DND-41 (cell line): ENCODE results near the gene GCLC.
A peak's percentile ranks its signal among the peaks of the same experiment; 100 is the strongest.

Source experiments
- ATAC-seq: fragments of 200-7000 bp; cut with Tn5 transposase; 3 replicates; pipeline ENCODE4 v1.9.1; 2021; ENCODE audit warnings: low read depth; ENCODE audit not compliant: insufficient read depth
- DNase-seq: peaks from one replicate; pipeline ENCODE4 v3.0.0-alpha.2; 2020
- H2AFZ ChIP-seq: 2 replicates; pipeline ENCODE4 v1.6.0; 2012; ENCODE audit warnings: low read depth, low read length
- H3K27ac ChIP-seq: 2 replicates; pipeline ENCODE4 v1.5.1; 2012; ENCODE audit warnings: low read length, inconsistent platforms
- H3K27me3 ChIP-seq: fragments of 200-600 bp; sonication (generic); 2 replicates; pipeline ENCODE4 v1.6.0; 2012; ENCODE audit warnings: low read length, mild to moderate bottlenecking, inconsistent platforms; ENCODE audit not compliant: insufficient read depth, poor library complexity
- H3K36me3 ChIP-seq: 2 replicates; pipeline ENCODE4 v1.5.1; 2012; ENCODE audit warnings: low read length, inconsistent platforms; ENCODE audit not compliant: insufficient read depth
- H3K4me1 ChIP-seq: 2 replicates; pipeline ENCODE4 v1.5.1; 2012; ENCODE audit warnings: mild to moderate bottlenecking, low read length; ENCODE audit not compliant: insufficient read depth
- H3K4me2 ChIP-seq: 2 replicates; pipeline ENCODE4 v1.6.0; 2012; ENCODE audit warnings: mild to moderate bottlenecking, moderate library complexity, low read length, inconsistent platforms; ENCODE audit not compliant: insufficient read depth
- H3K4me3 ChIP-seq, 2 experiments: fragments of 200-600 bp in 1 of 2; shearing (Covaris generic) in 1 of 2; 2 replicates each; pipeline ENCODE4 v1.5.1; 2012 to 2016; ENCODE audit warnings: inconsistent platforms in 2 of 2, low read length in 2 of 2, mild to moderate bottlenecking in 2 of 2, low read depth in 1 of 2, moderate library complexity in 1 of 2
- H3K79me2 ChIP-seq: 2 replicates; pipeline ENCODE4 v1.6.0; 2012; ENCODE audit warnings: low read length, inconsistent platforms; ENCODE audit not compliant: insufficient read depth
- H3K9ac ChIP-seq: 2 replicates; pipeline ENCODE4 v1.6.0; 2012; ENCODE audit warnings: low read depth, mild to moderate bottlenecking, inconsistent platforms, low read length, moderate library complexity
- H3K9me3 ChIP-seq: 2 replicates; pipeline ENCODE4 v1.5.1; 2012; ENCODE audit warnings: low read length, moderate library complexity, mild to moderate bottlenecking, inconsistent platforms; ENCODE audit not compliant: insufficient read depth, severe bottlenecking
- H4K20me1 ChIP-seq: 2 replicates; pipeline ENCODE4 v1.6.0; 2012; ENCODE audit warnings: low read length; ENCODE audit not compliant: insufficient read depth
- CTCF ChIP-seq: IDR thresholded peaks from 2 replicates; pipeline ENCODE4 v1.5.1; 2012; ENCODE audit warnings: borderline replicate concordance, low read length, moderate library complexity, mild to moderate bottlenecking; ENCODE audit not compliant: poor library complexity, severe bottlenecking; ENCODE audit errors: extremely low read depth
- EZH2 ChIP-seq: IDR thresholded peaks from 3 replicates; pipeline ENCODE4 v1.6.1; 2012; ENCODE audit warnings: borderline replicate concordance, low read depth, mild to moderate bottlenecking, moderate library complexity, low read length, inconsistent platforms; ENCODE audit not compliant: severe bottlenecking

GCLC gene

GRCh38 chr6:53532061-53532797 is 12.7 kb downstream of the GCLC start:
- no peak overlapping the region for H3K27ac ChIP-seq
- no peak overlapping the region for H2AFZ ChIP-seq
- peaks cover 86% of the 10 kb centered on the region for H3K79me2 ChIP-seq
- H3K9me3 ChIP-seq: no peaks in the 10 kb centered on the region
- no peak for TF ChIP-seq EZH2
- no peak for TF ChIP-seq CTCF
- peak; percentile 29; the same call in 1 of the 3 replicates for ATAC-seq
- H3K36me3 ChIP-seq: no peaks in the 10 kb centered on the region
- H3K9ac ChIP-seq: no peak overlapping the region
- H4K20me1 ChIP-seq: peaks cover 33% of the 10 kb centered on the region; the same call in 1 of the 2 replicates
- H3K4me1 ChIP-seq: no peaks in the 10 kb centered on the region; the same call in 1 of the 2 replicates
- H3K4me2 ChIP-seq: no peak overlapping the region
- H3K27me3 ChIP-seq: no peaks in the 10 kb centered on the region
- DNase-seq: no peak
- H3K4me3 ChIP-seq: no peak overlapping the region

GRCh38 chr6:53530780-53531386 is 14.0 kb downstream of the GCLC start:
- no peaks in the 10 kb centered on the region for H3K36me3 ChIP-seq
- H3K4me1 ChIP-seq: no peaks in the 10 kb centered on the region; the same call in 1 of the 2 replicates
- H4K20me1 ChIP-seq: peaks cover 33% of the 10 kb centered on the region; the same call in 1 of the 2 replicates
- H3K4me2 ChIP-seq: no peak overlapping the region
- no peak overlapping the region for H3K9ac ChIP-seq
- H3K4me3 ChIP-seq: no peak overlapping the region
- no peak overlapping the region for H3K27ac ChIP-seq
- H3K9me3 ChIP-seq: no peaks in the 10 kb centered on the region
- H3K79me2 ChIP-seq: peaks cover 80% of the 10 kb centered on the region
- no peak for TF ChIP-seq EZH2
- TF ChIP-seq CTCF: no peak
- no peak for ATAC-seq
- no peaks in the 10 kb centered on the region for H3K27me3 ChIP-seq
- DNase-seq: no peak
- no peak overlapping the region for H2AFZ ChIP-seq

GRCh38 chr6:53530346-53530745 is 14.6 kb downstream of the GCLC start:
- Histone ChIP-seq H3K4me1 (no peaks in the 10 kb centered on the region; the same call in 1 of the 2 replicates), H3K4me3 (no peak overlapping the region)
- no peak for ATAC-seq

More at GRCh38 chr6:53530346-53530745, 14.6 kb downstream of the GCLC start:
- Histone ChIP-seq H2AFZ (no peak overlapping the region), H3K9ac (no peak overlapping the region), H3K36me3 (no peaks in the 10 kb centered on the region), H3K27me3 (no peaks in the 10 kb centered on the region), H3K4me2 (no peak overlapping the region), H3K79me2 (peaks cover 76% of the 10 kb centered on the region), H3K9me3 (no peaks in the 10 kb centered on the region), H4K20me1 (peaks cover 33% of the 10 kb centered on the region; the same call in 1 of the 2 replicates), H3K27ac (no peak overlapping the region)
- TF ChIP-seq EZH2 (no peak), CTCF (no peak)
- no peak for DNase-seq
